Activated CD8-positive, alpha-beta memory T cell treated with anti-CD3 and anti-CD28 coated beads, Interleukin-2, amount 50 U/mL, for 1 hour (primary cell): ENCODE data around the gene PMEPA1.

Experiments used
- DNase-seq: peaks from one replicate; pipeline ENCODE4 v3.0.0-alpha.2; 2020; ENCODE audit errors: extremely low read depth

Gene PMEPA1

GRCh38 chr20:57736738-57737347, 27.0 kb upstream of the PMEPA1 start:
- no peak for DNase-seq

- DNase-seq, result no peak
These were observed 26.3 kb upstream of the PMEPA1 start for GRCh38 chr20:57735831-57736737.

- no peak for DNase-seq
These were observed 24.9 kb upstream of the PMEPA1 start for GRCh38 chr20:57734754-57735153.

DNA sequence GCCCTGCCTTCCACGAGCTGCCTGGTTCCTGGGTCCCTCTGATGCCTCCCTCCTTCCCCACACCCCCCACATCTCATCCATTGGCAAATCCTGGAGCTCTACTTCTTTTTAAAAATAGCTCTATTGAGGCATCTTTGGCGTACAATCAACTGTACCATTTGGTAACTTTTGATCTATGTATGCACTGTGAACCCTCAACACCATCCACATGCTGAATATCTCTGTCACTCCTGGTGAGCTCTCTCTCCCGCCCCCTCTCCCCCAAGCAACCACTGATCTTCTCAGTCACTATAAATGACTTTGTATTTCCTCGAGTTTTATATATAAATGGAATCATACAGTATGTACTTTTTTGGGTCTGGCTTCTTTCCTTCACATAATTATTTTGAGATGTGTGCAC, 22.4 kb upstream of the PMEPA1 start:
- no peak for DNase-seq

- DNase-seq, result no peak
These were observed 18.9 kb upstream of the PMEPA1 start for GRCh38 chr20:57728762-57729161.

GRCh38 chr20:57727863-57728262, 18.0 kb upstream of the PMEPA1 start:
- DNase-seq, result no peak

DNA sequence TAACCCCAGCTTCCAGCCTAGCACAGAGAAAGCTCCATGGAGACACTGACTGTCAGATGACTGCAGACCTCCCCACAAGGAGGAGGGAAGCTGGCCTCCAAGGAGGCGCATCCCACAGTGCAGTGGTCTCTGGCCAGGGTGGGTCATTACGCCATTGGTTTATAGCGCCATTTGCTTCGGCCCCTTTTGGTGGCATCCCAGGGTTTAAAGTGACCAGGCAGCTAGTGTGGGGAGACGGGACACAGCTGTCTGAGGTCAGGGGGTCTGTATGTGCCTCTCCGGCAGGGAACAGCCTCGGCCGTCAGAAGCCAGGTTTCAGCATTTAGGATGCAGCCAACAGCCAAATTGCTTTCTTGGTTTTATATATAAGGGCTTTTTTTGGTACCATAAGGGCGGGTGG, 15.8 kb upstream of the PMEPA1 start:
- no peak for DNase-seq

DNA sequence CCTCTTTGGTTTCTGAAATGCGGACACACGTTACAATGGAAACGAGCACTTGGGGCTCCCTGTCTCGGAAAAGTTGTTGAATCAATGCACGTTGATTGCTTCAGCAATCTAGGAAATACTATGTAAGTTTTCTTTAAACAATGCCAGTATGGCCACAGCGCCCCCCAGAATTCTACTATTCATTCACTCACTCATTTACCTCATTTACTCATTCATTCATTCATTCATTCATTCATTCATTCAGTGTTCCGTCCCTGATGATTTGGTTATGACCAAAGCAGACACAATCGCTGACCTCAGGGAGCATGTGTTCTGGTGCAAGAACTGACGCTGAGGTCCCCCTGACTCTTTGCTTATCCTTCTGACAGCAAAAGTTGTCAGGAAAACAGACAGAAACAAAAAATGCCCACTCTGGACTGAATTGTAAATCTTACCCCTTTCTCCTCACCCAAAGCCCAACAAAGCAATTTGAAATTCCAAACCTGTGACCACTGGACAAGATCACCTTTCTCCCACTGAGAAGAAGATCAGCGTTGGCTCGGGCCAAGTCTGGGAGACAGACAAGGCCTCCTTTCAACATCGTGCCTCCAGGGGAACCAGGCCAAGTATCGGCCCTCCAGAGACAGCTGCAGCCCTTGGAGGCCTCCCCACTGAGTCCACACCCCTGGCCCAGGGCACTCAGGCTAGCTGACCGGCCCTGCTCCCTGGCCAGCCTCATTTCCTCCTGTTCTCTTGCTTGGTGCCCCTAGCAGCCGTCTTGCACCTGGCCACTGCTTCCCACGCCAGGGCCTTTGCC, 15.0 kb upstream of the PMEPA1 start:
- DNase-seq, result no peak

DNA sequence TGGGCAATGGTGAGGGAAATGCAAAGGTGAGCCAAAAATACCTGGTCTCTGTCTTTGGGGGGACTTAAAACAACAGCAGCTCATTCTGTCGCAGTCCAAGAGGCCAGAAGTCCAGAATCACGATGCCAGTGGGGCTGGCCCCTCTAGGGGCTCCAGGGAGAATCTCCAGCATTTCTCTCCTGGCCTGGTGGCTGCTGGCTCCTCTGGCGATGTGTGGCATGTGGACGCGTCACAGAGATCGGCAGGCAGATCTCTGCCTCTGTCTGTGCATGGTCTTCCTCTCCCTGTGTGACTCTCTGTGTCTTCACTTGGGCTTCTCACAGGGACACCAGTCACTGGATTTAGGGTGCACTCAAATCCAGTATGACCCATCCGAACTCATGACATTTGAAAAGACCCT, 14.0 kb upstream of the PMEPA1 start:
- no peak for DNase-seq

GRCh38 chr20:57719951-57720350, 10.1 kb upstream of the PMEPA1 start:
- no peak for DNase-seq

DNA sequence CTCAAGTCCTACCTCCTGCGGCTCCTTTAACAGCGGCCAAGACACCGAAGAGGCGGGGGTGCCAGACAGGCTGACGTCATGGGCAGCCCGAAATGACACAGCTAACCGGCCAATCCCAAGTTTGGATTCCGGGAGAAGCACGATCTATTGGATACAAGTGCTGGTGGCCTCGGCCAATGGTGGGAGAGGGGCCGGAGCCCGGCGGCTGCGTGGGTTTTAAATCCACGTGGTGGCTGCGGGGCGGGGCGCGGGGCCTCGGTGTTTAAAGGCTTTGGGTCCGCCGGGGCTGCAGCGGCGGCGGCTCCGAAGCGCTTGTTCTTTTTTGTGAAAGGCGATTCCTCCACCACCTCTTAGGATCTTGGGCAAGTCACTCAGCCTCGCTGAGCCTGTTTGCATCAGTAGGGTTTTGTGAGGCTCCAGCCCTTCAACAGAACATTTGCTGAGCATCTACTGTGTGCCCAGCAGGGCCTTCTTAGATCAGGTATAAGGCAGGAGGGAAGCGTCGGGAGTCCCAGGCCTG, 8.7 kb upstream of the PMEPA1 start:
- DNase-seq, result peak; percentile 85

GRCh38 chr20:57717797-57718196, 8.0 kb upstream of the PMEPA1 start:
- no peak for DNase-seq

- DNase-seq, result no peak
These were observed 7.1 kb upstream of the PMEPA1 start for GRCh38 chr20:57716901-57717300.

GRCh38 chr20:57716202-57716601, 6.4 kb upstream of the PMEPA1 start:
- no peak for DNase-seq

DNA sequence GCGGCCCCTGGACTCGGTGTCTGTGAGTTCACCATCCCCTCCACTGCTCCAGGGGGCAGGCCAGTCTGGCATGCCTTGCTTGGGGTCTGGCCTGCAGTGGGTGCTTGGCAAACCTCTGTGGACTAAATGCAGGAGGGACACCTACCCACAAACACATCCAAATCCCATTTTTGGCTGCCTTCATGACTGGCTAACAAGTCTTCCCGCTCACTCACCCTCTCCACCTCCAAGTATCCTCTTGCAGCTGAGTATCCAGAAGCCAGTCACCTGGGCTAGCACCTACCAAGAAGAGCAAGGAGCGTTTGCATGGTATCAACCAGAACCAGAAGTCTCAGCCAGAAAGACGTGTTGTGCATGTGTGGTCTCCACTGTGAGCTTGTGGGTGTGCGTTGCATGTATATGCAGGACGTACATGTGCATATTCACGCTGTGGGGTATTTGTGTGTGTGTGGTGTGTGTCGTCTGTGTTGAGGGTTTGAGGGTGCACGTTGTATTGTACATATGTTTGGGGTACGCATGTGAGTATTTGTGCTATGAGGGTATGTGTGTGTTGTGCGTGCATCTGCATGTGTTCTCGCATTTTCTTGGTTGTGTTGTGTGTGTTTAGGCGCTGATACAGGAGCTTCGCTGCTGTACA, 5.6 kb upstream of the PMEPA1 start:
- no peak for DNase-seq

GRCh38 chr20:57714409-57715267, 4.8 kb upstream of the PMEPA1 start:
- no peak for DNase-seq

DNA sequence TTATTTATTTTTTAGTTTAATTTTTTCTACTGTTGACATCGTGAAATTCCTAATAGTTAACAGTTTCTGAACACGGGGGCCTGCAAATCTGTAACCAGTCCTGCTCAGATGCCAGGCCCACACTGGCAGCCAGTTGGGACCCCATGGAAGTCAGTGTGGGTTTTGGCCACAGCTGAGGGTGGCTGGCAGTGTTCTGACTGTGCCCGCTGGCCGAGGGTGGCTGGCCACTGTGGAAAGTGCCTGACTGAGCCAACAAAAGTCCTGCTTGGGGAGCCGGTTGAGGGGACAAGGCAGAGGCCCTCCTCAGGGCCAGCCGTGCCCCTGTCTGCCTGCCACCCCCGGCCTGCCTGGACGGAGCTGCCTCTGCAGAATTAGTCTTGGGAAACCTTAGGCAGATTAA, 4.1 kb upstream of the PMEPA1 start:
- DNase-seq, result no peak

DNA sequence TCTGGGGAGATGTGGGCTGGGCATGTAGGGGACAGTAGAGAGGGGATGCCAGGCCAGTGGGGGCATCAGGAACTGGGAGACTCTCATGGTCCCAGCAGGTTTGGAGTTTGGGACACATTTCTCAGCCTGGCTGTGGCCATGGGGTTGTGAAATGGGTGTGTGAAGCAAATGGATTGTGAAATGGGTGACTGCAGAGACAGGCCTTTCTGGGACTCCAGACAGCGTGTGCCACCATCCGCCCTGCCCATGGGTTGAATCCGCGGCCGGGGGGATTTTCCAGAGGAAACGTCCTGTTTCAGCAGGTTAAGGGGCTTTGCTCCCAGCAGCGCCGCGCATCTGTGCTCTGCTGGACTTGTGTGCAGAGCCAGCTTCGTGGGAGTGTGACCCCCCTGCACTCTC, 3.7 kb upstream of the PMEPA1 start:
- DNase-seq, result no peak

GRCh38 chr20:57712851-57713504, 3.2 kb upstream of the PMEPA1 start:
- no peak for DNase-seq

GRCh38 chr20:57712341-57712740, 2.5 kb upstream of the PMEPA1 start:
- DNase-seq, result no peak
